Smooth muscle cell (in vitro differentiated cells): ENCODE measurements around the gene PADI3. TPM values are rescaled to one million over a fixed set of nuclear protein-coding genes. Genes with fewer than 3 reads are reported as not detected.
A peak's percentile ranks its signal among the peaks of the same experiment; 100 is the strongest.

Experiments used
- DNase-seq: peaks from one replicate; lab custom pipeline; 2025; ENCODE audit not compliant: unreplicated experiment; lab: John Stamatoyannopoulos, UW
- H2AFZ ChIP-seq: fragments of 200-600 bp; sonication (generic); 2 replicates; pipeline ENCODE4 v1.6.0; 2016; ENCODE audit warnings: antibody characterized with exemption, low read depth, mild to moderate bottlenecking
- H3F3A ChIP-seq: fragments of 200-600 bp; sonication (generic); 2 replicates; pipeline ENCODE4 v1.6.0; 2017; ENCODE audit warnings: antibody characterized with exemption, low read depth
- H3K27ac ChIP-seq: fragments of 200-600 bp; sonication (generic); 2 replicates; pipeline ENCODE4 v1.5.1; 2016; ENCODE audit warnings: low read depth, mild to moderate bottlenecking
- H3K27me3 ChIP-seq: fragments of 200-600 bp; sonication (generic); 2 replicates; pipeline ENCODE4 v1.6.1; 2016; ENCODE audit warnings: low read depth, mild to moderate bottlenecking
- H3K36me3 ChIP-seq: fragments of 200-600 bp; sonication (generic); 2 replicates; pipeline ENCODE4 v1.5.1; 2016; ENCODE audit warnings: low read depth
- H3K4me1 ChIP-seq: fragments of 200-600 bp; sonication (generic); 2 replicates; pipeline ENCODE4 v1.5.1; 2016; ENCODE audit warnings: low read depth
- H3K4me2 ChIP-seq: fragments of 200-600 bp; sonication (generic); 2 replicates; pipeline ENCODE4 v1.6.0; 2016; ENCODE audit warnings: mild to moderate bottlenecking
- H3K4me3 ChIP-seq: fragments of 200-600 bp; sonication (generic); 2 replicates; pipeline ENCODE4 v1.5.1; 2016; ENCODE audit warnings: mild to moderate bottlenecking
- H3K79me2 ChIP-seq: fragments of 200-600 bp; sonication (generic); 2 replicates; pipeline ENCODE4 v1.6.0; 2016; ENCODE audit warnings: low read depth, mild to moderate bottlenecking
- H3K9ac ChIP-seq: fragments of 200-600 bp; sonication (generic); 2 replicates; pipeline ENCODE4 v1.6.0; 2016; ENCODE audit warnings: low read depth
- H3K9me3 ChIP-seq: fragments of 200-600 bp; sonication (generic); replicated peaks from 2 replicates; pipeline ENCODE4 v1.5.1; 2016; ENCODE audit warnings: low read depth
- H4K20me1 ChIP-seq: fragments of 200-600 bp; sonication (generic); 2 replicates; pipeline ENCODE4 v1.6.0; 2016; ENCODE audit warnings: low read depth
- WGBS: methylation state at CpG from one replicate; pipeline ENCODE4 v1.1.7; 2016; ENCODE audit warnings: low lambda C conversion rate; 5-methylcytosine and 5-hydroxymethylcytosine counted together
- polyA plus RNA-seq: library from polyadenylated mRNA; unstranded; fragments of >200 nt; fragmentation: Nextera tagmentation; extraction: Ambion mirVana; gene quantifications from 2 replicates; pipeline ENCODE4 v1.2.1, GENCODE V29; 2016
- total RNA-seq: library from RNA; depleted of rRNA; stranded (reverse); fragments of >200 nt; gene quantifications from 2 replicates; pipeline ENCODE4 v1.2.3, GENCODE V29; 2014
- TF ChIP-seq, protein P1 (sequence below): fragments of 200-600 bp; sonication (generic); IDR thresholded peaks from 2 replicates; pipeline ENCODE4 v1.5.1; 2017; ENCODE audit warnings: borderline replicate concordance, mild to moderate bottlenecking, antibody characterized with exemption; ENCODE audit not compliant: insufficient read depth, poor library complexity, severe bottlenecking

PADI3 gene
- total and polyA plus RNA-seq, 2 experiments from 2014 or later = not detected

DNA sequence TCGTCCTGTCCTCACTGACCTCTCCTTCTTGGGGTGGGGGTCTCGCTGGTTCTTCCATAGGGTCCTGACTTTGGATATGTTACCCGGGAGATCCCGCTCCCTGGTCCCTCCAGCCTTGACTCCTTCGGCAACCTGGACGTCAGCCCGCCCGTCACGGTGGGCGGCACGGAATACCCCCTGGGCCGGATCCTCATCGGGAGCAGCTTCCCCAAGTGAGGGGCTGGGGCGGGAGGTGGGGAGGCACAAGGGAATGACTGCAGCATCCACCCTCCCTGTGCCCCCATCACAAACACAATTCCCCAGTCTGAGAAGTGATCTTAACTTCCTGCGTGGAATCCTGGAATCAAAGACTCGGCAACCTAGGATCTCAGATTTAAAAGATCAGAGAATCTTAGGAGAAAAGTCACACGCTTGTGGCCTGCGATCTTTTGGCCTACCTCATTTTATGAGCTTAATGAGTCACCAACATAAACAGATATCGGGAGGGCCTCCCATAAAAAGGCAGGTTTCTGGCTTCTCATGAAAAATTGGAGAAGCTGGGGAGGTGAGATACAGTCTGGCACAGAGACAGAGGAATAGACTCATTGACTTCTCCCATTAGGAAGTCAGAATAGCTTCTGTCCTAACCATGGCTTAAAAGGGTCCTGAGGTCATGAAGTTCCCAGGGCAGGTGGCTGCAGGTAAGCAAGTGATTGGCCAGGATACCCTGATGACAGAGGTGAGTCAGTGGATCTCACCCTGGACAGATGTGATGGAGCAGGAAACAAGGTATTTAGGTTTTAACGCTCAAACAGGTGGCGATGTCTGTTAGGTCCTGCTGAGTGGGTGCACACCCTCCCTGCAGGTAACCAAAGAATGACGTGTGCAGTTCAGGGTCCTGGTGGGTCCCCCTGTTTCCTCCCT is 15.9 kb upstream of the PADI3 start:
- no peak overlapping the region for H2AFZ ChIP-seq
- peak overlapping the region; percentile 78 for H3K27ac ChIP-seq
- H3K4me3 ChIP-seq = no peak overlapping the region
- TF ChIP-seq, protein P1, sequence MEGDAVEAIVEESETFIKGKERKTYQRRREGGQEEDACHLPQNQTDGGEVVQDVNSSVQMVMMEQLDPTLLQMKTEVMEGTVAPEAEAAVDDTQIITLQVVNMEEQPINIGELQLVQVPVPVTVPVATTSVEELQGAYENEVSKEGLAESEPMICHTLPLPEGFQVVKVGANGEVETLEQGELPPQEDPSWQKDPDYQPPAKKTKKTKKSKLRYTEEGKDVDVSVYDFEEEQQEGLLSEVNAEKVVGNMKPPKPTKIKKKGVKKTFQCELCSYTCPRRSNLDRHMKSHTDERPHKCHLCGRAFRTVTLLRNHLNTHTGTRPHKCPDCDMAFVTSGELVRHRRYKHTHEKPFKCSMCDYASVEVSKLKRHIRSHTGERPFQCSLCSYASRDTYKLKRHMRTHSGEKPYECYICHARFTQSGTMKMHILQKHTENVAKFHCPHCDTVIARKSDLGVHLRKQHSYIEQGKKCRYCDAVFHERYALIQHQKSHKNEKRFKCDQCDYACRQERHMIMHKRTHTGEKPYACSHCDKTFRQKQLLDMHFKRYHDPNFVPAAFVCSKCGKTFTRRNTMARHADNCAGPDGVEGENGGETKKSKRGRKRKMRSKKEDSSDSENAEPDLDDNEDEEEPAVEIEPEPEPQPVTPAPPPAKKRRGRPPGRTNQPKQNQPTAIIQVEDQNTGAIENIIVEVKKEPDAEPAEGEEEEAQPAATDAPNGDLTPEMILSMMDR = no peak
- DNase-seq = no peak
- no peaks in the 10 kb centered on the region for H3K27me3 ChIP-seq
- H3K79me2 ChIP-seq = no peaks in the 10 kb centered on the region
- no peaks in the 10 kb centered on the region for H4K20me1 ChIP-seq
- 69% methylated on average over 22 of the region's 22 CpGs for WGBS
- no peaks in the 10 kb centered on the region for H3K36me3 ChIP-seq
- peak overlapping the region; percentile 55 for H3K9ac ChIP-seq
- no peaks in the 10 kb centered on the region for H3K4me1 ChIP-seq
- peak overlapping the region; percentile 13 for H3K4me2 ChIP-seq
- H3K9me3 ChIP-seq = no peaks in the 10 kb centered on the region
- peaks cover 8% of the 10 kb centered on the region for H3F3A ChIP-seq

DNA sequence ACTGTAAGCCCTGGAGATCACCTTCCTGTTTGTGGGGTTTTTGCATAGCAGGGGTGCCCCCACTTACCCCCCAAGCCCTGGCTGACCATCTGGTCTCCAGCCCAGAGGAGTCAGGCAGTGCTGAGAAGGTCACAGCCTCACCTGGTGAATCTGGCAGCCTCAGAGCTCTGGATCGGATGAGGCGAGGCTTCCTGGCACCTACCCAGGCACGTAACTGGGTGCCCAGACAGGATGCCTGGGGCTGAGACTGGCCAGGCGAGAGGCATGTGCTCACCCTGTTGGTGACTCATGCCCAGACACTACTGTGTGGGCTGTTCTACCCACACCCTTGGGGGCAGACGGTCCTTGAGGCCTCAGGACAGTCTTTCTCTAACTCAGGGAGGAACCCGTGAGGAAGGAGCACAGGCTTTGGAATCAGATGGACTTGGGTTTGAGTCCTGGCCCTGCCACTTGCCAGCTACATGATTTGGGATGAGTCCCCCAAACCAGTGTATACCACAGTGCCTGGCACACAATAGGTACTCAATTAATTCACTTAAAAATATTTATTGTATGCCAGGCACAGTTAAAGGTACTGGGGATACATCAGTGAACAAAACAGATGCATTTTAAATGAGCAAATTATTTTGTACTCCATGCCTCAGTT is 15.1 kb upstream of the PADI3 start:
- H3K27ac ChIP-seq = peak overlapping the region; percentile 78

DNA sequence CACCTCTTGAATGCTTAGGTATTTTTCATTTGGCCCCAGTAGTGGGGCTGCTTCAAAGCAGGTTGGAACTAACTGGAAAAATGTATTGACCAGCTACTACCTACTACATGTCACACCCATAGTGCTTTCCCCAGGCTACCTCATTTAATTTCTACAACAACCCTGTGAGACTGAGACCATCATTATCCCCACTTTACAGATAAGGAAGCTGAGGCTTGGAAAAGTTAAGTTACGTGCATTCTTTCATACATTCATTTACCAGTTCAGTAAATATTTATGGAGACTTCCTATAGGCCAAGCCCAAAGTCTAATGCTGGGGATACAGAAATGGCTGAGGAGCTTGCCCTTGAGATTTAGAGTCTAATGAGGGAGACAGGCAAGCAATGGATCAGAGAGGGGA is 14.5 kb upstream of the PADI3 start:
- H2AFZ ChIP-seq = no peak overlapping the region
- H3K4me2 ChIP-seq = peak overlapping the region; percentile 13
- peak overlapping the region; percentile 78 for H3K27ac ChIP-seq
- no peak overlapping the region for H3K4me3 ChIP-seq
- WGBS = 100% methylated on average over 1 of the region's 1 CpG
- H3K27me3 ChIP-seq = no peaks in the 10 kb centered on the region
- no peaks in the 10 kb centered on the region for H3K9me3 ChIP-seq
- TF ChIP-seq, protein P1 = no peak
- H4K20me1 ChIP-seq = no peaks in the 10 kb centered on the region
- no peak overlapping the region for H3K9ac ChIP-seq
- H3F3A ChIP-seq = peaks cover 8% of the 10 kb centered on the region
- DNase-seq = no peak
- no peaks in the 10 kb centered on the region for H3K36me3 ChIP-seq
- H3K4me1 ChIP-seq = no peaks in the 10 kb centered on the region
- H3K79me2 ChIP-seq = no peaks in the 10 kb centered on the region

More for the DNA sequence above, 15.1 kb upstream of the PADI3 start:
- peak overlapping the region; percentile 55 for H3K9ac ChIP-seq
- H3F3A ChIP-seq = peaks cover 8% of the 10 kb centered on the region
- H3K36me3 ChIP-seq = no peaks in the 10 kb centered on the region
- WGBS = 13% methylated on average over 6 of the region's 6 CpGs
- H2AFZ ChIP-seq = no peak overlapping the region
- no peaks in the 10 kb centered on the region for H3K9me3 ChIP-seq
- DNase-seq = no peak
- TF ChIP-seq, protein P1 = no peak
- H4K20me1 ChIP-seq = no peaks in the 10 kb centered on the region
- no peaks in the 10 kb centered on the region for H3K4me1 ChIP-seq
- no peak overlapping the region for H3K4me3 ChIP-seq
- H3K79me2 ChIP-seq = no peaks in the 10 kb centered on the region
- H3K4me2 ChIP-seq = peak overlapping the region; percentile 13
- H3K27me3 ChIP-seq = no peaks in the 10 kb centered on the region
